HG03060 (cell line): ENCODE results near the gene GALC.

Experiments used
- ATAC-seq: cut with Tn5 transposase; IDR thresholded peaks from one replicate; pipeline ENCODE4 v1.9.1; 2021; ENCODE audit warnings: low read depth, moderate number of reproducible peaks; ENCODE audit not compliant: unreplicated experiment

Gene GALC

GRCh38 chr14:87894920-87895319, 98.1 kb downstream of the GALC start:
- ATAC-seq = no peak

- no peak for ATAC-seq
Measured at GRCh38 chr14:87892763-87893162, 100.2 kb downstream of the GALC start.

DNA sequence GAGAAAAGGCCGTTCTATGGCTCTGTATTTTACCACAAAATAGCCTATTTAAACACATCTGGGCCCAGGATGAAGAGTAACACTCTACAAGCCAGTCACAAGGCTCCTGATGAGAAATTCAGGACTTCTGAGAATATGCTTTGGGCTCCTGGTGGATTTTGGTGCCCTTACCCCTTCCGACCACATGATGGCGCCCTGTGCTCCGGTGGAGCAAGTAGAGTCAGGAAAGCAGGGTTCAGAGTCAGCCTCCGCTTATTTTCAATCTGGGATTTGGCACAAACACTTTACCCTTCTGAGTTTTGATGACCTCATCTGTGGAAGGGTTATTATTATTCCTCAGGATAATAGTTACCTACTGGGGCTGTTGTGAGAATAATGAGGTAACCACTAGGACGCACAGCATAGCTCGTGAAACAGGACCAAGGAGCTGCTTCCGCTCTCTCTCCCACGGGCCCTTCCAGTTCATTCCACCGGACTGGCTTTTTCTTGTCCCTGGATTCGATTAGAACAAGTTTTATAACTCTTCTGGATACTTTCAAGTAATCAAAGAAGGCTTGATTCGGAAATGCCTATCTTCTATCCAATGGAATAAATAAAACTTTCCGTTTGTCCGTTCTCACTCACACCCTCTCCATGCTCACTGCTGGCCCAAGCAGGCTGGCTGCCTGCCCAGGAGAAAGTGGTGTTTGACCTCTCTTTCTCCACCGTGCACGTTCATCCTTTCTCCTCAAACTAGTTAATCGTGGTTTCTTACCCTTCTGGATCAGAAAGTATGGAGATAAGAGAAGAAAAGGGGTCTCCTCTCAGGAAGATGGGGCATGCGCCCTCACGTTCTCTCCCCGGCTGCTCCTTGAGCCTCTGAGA, 104.6 kb downstream of the GALC start:
- ATAC-seq = no peak

GRCh38 chr14:87883750-87884149, 109.2 kb downstream of the GALC start:
- ATAC-seq = no peak
